NCI-H1092 treated with DMSO at 0.1 percent for 48 hours (cell line): ENCODE data around the gene FAM25G.
"Not testable (repeated sequence)": the region's sequence is repeated elsewhere in the genome, so short reads cannot be mapped to it uniquely, and the experiment has no call there.

Source experiments
- DNase-seq: peaks from one replicate; lab custom pipeline; 2025; lab: John Stamatoyannopoulos, UW

The FAM25G gene

DNA sequence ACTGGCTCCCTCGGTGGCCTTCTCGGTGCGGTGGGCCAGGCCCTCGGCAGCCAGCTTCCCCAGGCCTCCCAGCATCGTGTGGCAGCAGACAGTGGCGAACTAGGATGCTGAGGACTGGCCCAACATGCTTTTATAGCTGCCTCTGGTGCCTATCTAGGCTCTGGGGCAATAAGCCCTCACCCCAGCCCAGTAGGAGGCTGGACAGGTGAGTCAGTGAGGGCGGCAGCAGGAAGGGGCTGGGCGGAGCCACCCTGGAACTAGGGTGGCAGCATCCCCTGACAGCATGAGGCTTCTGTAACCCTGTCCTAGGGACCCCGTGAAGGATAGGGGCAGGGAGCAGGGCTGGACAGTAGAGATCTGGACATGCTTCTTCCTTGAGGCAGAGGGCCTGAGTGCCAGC is at the start of gene FAM25G:
TSS of gene FAM25G (minus strand) at position 101 of the 400 bp plus-strand sequence. CDS start at position 75, 26 bp downstream.
- DNase-seq = not testable (repeated sequence)

DNA sequence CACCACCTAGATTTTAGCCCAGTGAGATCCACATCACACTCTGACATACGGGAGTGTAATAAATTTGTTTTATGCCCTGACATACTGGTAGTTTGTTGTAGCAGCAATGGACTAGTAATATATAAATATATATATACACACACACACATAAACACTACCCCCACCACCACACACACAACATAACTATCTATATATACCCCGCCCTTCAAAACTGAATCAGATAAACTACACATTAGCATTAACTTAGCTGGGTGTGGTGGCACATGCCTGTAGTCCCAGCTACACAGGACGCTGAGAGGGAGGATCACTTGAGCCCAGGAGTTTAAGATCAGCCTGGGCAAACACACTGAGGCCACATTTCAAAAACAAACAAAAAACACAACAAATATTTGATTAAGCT is 44.9 kb upstream of the FAM25G start:
- not testable (repeated sequence) for DNase-seq

DNA sequence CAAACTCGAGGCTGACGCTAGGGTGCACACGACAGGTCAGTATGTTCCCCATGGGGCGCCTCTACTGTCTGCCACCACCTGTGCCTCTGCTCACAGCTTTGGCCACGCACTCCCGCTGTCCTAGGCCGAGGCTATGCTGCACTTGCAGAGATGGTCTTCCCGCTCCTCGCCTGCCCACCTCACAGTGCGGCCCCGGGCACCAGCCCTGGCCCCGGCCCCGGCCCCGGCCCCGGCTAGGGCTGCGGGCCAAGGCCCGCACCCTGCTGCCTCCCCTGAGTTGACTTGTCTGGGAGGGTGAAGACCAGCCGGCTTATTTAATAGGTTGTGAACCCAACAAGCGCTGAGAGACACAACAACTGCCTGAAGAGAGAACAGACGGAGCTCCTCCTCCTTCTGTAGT is 32.0 kb upstream of the FAM25G start, which contains the start of gene AGAP9:
TSS of gene AGAP9 (minus strand) at position 164 of the 400 bp plus-strand sequence. CDS start at position 52, 112 bp downstream.
- DNase-seq = not testable (repeated sequence)

DNA sequence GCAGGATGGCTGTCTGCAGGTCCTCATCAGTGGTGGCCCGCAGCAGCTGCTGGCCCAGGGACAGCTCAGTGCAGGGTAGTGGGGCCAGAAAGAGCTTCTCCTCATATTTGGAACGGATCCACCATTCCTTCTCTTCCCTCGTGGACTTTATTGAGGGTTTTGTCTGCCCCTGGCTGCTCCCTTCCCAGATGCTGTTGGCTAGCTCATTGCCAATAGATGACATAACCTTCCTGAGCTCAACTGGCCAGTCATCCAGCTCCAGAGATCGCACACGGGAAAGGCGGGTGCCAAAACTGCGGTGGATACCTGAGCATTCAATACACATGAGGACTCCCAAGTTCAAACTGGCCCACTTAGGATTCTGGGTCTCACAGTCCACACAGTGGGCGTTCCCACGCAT is 10.8 kb upstream of the FAM25G start:
- not testable (repeated sequence) for DNase-seq

DNA sequence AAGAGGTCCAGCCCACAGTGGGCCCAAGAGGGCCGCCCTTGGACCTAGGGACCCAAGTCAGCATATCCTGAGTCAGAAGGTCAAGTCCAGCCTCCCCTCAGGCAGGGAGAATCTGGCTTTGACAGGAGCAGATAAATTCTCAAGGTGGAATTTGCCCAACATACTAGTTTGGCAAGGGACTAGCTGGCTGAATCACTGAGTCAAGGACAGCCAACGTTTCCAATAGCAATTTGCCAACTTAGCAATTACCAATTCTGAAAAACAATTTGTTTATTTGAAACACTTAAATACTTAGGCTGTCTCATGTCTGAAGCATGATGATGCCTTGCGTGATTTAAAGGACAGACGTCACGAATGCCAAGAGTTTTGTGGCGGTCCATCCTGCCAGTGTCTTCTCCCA is 2.7 kb upstream of the FAM25G start:
- DNase-seq = not testable (repeated sequence)

DNA sequence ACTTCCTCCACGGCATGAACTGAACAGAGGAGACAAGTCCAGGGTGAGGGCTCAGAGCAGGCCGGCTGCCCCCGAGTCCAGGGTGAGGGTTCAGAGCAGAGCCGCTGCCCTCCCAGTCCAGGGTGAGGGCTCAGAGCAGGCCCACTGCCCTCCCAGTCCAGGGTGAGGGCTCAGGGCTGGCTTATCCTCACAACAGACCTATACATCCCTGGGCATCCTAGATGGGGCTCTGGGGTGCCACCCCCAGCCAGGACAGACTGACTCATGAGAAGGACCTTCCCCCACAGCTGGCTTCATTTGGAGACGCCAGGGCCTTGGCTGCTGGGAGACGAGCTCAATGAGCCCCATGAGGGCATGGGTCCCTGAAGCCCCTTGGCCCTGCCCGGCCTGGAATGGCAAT is 1.9 kb downstream of the FAM25G start:
- not testable (repeated sequence) for DNase-seq

DNA sequence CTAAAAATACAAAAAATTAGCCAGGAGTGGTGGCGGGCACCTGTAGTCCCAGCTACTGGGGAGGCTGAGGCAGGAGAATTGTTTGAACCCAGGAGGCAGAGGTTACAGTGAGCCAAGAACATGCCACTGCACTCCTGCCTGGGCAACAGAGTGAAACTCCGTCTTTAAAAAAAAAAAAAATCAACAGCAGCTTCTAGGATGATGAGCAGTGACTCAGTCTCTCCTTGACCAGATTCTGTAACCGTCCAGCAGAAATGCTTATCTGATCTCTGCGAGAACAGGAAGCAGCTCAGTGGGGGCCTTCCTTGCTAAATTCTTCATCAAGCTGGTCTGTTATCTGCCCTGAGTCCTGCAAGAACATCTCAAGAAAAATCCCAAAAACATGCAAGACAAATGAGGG is 5.6 kb downstream of the FAM25G start:
- not testable (repeated sequence) for DNase-seq

DNA sequence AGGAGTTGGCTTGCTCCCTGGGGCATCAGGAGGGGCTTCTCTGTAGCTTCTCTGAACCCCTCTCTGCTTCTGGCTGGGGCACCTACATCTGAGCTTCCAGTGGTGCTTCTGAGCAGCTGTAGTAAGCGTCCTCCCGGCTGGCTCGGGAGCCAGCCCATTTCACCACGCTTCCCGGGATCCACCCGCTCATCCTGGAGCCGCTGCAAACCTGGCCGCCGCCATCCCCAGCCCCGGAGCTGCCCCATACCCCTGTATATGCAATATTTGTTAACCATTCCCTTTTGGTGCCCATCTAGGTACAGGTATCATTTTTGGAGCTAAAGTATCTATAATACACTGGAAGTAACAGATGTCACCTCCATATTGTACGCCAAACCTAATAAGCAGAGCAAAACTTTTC is 6.7 kb downstream of the FAM25G start:
- DNase-seq = not testable (repeated sequence)

DNA sequence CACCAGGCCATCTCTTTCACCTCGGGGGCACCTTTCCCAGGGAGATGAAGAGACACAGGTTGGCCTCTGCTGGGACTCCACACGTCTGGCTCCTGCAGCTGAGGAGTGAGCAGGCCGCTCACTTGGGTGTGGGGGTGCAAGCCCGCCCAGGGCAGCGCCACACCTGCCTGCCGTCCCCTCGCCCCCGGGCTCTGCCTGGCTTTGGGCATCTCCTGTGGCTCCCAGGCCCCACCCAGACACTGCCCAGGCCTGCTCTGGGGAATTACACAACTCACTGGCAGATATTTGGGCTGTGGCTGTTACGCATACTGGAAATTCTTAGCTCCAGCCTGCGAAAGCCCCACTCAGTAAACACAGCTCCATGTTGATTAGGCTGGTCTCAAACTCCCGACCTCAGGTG is 7.6 kb downstream of the FAM25G start, which contains the start of gene ANXA8:
TSS of gene ANXA8 (minus strand) at position 193 of the 400 bp plus-strand sequence. CDS start at position 11, 182 bp downstream.
- not testable (repeated sequence) for DNase-seq

DNA sequence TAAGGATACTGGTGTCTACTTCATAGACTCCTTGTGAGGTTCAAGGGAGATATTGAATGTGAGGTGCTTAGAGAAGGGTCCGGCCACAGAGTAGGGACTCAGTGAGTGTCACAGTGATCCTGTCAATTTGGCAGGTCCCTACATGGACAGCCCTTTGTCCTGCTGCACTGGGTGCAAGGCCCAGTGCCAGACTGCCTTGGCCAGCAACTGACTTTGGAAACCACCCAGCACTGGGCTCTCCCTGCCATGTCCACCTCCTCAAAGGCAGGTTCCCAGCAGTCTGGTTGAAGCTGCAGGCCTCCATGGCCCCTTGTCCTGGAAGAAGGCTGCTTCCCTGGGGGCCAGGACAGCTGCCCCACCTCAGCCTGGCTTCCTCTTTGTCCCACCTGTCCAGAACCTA is 9.1 kb downstream of the FAM25G start:
- not testable (repeated sequence) for DNase-seq

DNA sequence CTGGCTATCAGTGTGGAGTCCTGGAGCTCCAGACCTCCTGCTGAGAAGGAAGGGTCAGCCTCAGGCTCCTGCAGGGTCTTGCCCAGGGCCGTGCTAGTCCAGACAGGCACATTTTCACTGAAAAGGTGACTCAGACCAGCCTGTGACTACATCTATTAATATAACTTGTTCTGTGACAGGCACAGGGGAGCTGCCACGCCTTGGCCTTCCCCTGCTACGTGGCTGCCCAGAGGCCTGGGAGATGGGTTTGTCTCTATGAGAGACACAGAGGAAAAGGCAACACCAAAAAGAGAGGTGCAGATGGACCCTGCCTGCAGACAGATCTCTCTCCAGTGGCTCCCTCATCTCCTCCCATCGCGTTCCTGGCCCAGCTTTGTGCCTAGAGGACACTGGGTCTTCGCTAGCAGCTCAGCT is 9.7 kb downstream of the FAM25G start:
- DNase-seq = not testable (repeated sequence)

DNA sequence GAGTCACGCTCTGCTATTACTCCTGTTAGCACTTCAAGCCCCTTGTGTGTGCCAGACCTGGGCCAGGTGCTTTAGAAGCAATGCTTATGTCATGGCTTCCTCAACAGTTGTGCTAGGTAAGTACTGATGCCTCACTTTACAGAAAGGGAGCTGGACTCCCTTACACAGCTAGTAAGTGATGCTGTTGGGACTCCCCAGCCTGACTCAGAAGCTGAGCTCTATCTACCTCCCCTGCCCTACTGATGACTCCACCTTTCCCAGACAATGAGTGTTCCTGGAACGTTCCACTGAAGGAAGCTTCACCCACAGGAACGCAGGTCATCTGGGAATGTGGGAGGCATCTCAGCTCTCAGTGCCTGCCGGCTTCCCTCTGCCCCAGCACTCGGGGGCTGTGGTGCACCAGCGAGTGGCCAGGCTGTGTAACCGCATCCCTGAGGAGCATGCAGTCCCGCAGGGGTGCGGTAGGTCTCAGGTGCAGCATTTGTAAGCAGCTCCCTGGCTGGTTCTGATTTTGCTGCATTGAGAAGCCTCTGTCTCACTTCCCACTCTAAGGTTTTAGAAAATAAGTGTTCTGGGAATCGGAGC is 10.2 kb downstream of the FAM25G start:
- not testable (repeated sequence) for DNase-seq

DNA sequence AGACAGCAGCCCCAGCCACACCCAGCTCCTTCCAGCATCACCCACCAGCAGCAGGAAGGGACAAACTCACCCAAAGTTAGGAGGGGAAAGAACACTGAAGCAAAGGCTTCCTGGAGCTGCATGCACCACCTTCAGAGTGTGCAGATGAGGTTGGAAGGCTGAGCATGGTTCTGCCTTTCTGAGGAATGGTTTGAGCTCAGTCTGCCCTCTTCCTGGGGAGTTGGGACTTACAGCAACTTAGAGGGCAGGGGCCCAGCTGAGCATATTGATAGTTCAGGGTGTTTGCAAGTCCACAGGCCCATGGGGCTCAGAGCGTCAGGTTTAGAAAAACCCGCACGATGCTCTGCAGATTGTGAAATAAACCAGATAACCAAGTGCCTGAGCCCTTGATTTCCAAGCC is 11.4 kb downstream of the FAM25G start:
- not testable (repeated sequence) for DNase-seq

DNA sequence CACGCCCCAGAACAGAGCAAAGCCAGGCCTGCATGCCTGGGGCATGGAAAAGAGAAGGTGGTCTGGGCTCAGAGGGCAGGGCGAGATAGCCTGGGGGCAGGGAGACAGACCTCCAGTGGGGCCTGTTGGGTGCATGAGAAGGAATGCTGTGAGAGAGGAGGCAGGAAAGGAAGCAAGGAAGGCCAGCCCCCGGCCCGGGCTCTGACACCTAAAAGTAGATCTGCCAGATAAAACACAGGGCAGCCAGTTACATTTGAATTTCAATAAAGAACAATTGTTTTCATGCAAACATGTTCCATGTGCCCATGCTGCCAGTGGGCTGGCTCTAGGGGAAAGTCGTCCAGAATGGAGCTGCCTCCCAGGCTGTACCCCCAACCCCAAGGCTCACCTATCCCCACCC is 13.4 kb downstream of the FAM25G start:
- not testable (repeated sequence) for DNase-seq

DNA sequence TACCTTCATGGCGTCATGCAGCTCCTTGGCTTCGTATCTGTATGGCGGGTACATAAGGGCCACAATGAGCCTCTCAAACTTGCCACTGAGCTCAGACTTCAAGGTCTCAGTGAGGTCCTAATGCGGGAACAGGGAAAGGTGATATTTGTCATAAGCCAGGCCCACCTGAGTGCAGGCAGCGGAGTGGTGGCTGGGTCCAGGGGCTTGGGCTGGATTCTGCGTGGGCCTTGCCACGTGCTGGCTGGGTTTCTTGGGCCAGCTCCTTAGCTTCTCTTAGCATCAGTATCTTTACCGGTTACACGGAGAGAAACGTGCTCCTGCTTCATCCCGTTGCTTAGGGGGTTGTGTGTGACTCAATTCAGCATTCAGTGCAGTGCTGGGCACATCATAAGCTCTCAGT is 14.4 kb downstream of the FAM25G start:
- DNase-seq = not testable (repeated sequence)

DNA sequence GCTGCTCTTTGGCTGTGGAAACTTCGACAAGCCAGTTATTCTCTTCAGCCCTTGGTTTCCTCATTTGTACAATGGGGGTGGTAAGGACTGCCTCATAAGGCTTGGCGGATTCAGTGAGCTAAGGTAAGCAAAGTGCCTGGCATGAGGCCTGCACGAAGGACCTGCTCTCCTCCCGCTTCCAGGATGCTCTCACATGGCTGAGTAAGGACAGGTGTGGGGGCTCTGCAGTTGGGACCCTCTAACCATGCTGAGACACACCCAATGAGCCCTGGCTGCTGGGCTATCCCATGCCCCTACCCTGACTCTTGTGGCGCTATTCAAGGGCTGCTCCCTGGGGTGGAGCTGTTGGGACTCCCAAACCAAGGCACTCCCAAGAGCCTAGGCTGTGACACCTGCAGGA is 16.4 kb downstream of the FAM25G start:
- DNase-seq = not testable (repeated sequence)

DNA sequence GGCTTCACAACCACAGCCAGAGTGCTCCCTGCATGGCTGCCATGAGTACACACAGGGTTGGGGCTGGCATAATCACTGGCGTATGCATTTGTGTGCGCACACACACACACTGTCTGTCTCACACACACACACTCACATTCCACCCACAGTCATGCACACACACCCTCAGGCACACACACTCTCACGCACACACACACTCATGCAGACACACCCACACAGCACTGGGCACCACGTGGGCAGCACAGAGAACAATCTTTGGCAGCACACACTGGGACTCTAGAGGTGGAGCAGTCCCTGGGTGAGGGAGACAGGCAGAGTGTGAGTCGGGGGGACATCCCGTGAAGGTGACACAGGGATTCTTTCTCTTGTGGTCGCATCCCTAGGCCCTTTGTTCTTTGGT is 18.0 kb downstream of the FAM25G start:
- DNase-seq = not testable (repeated sequence)

DNA sequence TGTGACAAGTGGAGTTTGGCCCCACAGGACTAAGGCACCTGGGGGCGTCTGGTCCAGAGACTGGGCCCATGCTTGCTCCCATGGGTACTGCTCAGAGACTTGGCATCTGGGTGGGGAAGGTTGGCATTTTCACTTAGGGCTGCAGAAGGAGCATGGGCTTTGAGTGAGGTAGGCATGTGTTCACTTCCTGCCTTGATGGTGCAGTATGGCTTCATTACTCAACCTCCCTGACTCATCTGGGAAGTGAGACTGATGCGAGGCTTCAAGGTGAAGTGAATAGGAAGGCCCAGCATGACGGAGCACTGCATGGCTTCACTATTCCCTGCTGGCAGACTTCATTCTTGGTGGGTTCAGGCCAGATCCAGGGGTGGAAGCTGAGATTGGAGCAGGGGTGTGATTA is 18.9 kb downstream of the FAM25G start:
- DNase-seq = not testable (repeated sequence)

DNA sequence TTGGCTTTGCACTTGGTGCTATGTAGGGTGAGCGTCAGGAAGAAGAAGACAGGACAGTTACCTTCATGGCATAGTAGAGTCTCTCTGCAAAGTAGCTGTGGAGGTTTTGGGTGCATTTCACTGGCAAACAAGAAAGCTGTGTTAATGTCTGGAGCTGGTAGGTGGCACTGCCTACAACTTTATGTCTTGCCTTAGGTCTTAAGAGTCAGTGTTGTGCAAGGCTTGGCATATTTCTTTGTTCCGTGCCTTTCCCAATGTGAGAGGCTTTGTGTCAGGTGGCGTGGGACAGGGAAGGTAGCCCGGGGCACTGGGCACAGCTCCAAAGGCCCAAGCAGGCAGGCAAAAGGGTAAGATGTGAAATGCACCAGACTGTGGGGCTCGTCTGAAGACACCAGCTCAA is 19.4 kb downstream of the FAM25G start:
- DNase-seq = not testable (repeated sequence)

DNA sequence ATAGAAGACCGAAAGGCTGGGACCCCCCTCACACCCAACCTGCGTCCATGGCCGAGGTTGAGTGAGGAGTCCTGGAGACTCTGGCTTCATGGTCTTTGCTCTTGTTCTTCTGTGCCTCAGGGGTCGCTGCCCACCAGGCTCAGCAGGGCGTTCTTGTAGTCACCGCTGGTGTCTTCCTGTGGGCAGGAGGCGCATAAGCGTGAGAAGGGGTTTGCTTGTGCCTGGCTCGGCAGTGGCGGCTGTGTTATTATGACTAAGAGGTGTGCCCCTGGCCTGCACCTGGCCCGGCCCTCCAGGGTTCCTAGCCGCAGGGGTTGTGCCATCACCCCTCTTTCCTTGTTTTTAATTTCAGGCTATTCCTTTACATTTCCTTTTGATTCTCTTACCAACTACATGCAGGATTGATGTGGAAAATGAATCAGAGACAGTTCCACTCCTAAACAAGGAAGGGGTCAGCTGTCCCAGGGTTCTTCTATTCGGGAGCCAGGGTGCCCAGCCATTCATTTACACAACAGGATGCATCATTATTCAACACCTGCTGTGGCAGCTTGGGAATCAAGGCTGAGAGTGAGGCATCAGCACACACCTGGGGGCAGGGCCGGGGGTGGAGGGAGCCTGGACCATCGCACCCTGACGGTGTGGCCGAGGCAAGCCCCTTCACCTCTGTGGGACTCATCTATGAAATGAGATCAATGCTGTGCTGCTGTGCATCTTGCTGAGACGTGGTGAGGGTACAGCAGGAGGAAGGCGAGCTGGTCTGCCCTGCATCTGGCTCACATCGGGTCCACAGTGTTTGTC is 22.6 kb downstream of the FAM25G start:
- DNase-seq = not testable (repeated sequence)

DNA sequence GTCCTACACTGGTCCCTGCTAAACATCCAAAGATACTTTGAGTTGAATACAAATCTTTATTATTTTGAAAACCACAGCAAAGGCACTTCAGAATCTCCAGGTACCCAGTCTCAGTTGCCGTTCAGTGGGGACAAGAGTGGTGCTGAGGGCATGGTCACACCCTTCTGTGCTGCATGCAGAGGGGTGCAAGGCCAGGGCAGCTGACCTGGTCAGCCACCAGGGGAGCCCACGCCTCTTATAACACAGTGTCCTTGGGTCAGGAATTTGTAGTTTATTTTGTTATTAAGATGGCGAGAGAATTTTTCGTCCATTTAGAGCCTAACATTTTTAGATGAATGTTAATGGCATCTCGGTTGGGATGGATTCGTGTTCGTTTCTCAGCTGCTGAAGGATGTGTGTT is 23.5 kb downstream of the FAM25G start:
- DNase-seq = not testable (repeated sequence)

DNA sequence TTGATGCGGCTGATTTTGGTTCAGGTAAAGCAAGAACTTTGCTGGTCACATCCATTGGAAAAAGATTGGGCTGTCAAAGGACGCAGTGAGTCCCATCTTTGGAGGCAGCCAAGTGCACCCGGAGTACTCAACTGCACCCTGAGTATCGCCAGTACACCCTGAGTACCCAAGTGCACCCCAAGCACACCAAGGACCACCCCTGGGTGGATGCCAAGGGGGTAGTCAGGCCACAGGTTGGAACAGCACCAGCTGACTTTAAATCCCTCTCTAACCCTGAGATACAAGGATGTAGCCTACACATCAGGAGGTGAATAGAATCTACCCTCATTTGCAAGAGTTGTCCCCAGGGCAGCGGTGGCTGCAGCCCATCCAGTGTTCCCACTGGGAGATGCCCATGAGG is 24.0 kb downstream of the FAM25G start:
- not testable (repeated sequence) for DNase-seq
